Measurements from ENCODE around the gene CCDC50. TPM values are rescaled to one million over a fixed set of nuclear protein-coding genes. Genes with fewer than 3 reads are reported as not detected.

CCDC50 gene
- total RNA-seq, 1 donor from 2014 or later, result 34.1 TPM

DNA sequence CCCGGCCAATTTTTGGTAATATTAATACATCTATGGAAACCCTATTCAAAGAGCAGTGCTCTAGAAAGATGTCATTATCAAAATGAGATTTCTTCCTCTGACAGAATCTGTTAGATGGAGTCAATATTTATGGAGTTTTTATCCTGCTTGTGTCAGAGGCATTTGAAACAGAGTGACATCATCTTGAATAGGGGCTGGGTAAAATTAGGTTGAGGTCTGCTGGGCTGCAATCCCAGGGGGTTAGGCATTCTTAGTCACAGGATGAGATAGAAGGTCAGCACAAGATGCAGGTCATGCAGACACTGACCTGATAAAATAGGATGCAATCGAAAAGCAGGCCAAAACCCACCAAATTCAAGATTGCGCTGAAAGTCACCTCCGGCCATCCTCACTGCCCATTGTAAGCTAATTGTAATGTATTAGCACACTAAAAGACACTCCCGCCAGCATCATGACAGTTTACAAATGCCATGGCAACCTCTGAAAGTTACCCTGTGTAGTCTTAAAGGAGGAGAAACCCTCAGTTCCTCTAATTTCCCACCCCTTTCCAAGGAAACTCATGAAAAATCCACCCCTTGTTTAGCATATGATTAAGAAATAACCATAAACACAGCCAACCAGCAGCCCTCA, 27.3 kb upstream of the CCDC50 start:
- DNase-seq, result no peak
- Mint-ChIP-seq H3K9me3 (no peaks in the 10 kb centered on the region), H3K27ac (no peak overlapping the region), H3K27me3 (no peaks in the 10 kb centered on the region), H3K36me3 (ENCODE audit: low read depth) (no peaks in the 10 kb centered on the region), H3K4me1 (no peaks in the 10 kb centered on the region), H3K4me3 (no peak overlapping the region)
- intact Hi-C loops (cut with micrococcal nuclease), result no loop called here

DNA sequence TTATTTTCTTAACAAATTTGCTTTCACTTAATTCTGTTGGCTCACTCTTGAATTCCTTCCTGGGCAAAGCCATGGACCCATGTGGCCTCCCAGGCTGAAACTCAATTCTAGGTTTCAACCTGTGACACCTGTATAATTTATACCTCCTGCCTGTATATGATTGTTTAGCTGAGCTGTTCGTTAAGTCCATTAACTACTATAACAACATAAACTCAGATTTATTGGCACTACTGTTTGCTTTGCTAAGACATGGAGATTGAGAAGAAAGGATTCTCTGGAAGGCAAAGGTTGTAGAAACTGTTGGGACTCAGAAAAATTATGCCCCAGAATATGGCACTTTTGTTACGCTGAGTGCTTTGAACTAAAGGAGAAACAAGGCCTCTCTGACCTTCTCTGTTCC, 26.7 kb upstream of the CCDC50 start:
- intact Hi-C loops (cut with micrococcal nuclease), result no loop called here
- H3K27me3 Mint-ChIP-seq, result no peaks in the 10 kb centered on the region
- H3K36me3 Mint-ChIP-seq (ENCODE audit: low read depth), result no peaks in the 10 kb centered on the region
- no peak overlapping the region for H3K4me3 Mint-ChIP-seq
- no peaks in the 10 kb centered on the region for H3K9me3 Mint-ChIP-seq
- H3K27ac Mint-ChIP-seq, result no peak overlapping the region
- no peaks in the 10 kb centered on the region for H3K4me1 Mint-ChIP-seq
- DNase-seq, result no peak

- H3K27me3 Mint-ChIP-seq, result no peaks in the 10 kb centered on the region
- H3K27ac Mint-ChIP-seq, result no peak overlapping the region
- H3K4me3 Mint-ChIP-seq, result no peak overlapping the region
- intact Hi-C loops (cut with micrococcal nuclease), result no loop called here
- H3K9me3 Mint-ChIP-seq, result no peaks in the 10 kb centered on the region
- no peaks in the 10 kb centered on the region for H3K4me1 Mint-ChIP-seq
- DNase-seq, result no peak
- H3K36me3 Mint-ChIP-seq (ENCODE audit: low read depth), result no peaks in the 10 kb centered on the region
These were observed 25.6 kb upstream of the CCDC50 start for GRCh38 chr3:191303596-191303995.

DNA sequence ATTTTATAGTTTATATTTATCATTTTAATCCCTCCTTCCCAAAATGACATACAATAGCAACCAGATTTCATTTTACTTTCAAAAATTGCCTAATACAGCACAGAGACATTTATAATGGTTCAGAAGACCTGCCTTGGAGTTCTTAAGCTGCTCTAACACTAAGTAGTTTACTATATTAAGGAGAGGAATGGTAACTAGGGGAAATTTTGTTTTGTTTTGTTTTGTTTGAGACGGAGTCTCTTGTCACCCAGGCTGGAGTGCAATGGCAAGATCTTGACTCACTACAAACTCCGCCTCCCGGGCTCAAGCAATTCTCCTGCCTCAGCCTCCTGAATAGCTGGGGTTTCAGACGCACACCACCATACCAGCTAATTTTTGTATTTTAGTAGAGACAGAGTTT, 22.8 kb upstream of the CCDC50 start:
- H3K4me1 Mint-ChIP-seq, result no peaks in the 10 kb centered on the region
- intact Hi-C loops (cut with micrococcal nuclease), result no loop called here
- H3K36me3 Mint-ChIP-seq (ENCODE audit: low read depth), result no peaks in the 10 kb centered on the region
- no peak for DNase-seq
- H3K27me3 Mint-ChIP-seq, result no peaks in the 10 kb centered on the region
- no peak overlapping the region for H3K27ac Mint-ChIP-seq
- no peaks in the 10 kb centered on the region for H3K9me3 Mint-ChIP-seq
- H3K4me3 Mint-ChIP-seq, result no peak overlapping the region

GRCh38 chr3:191307341-191307740, 21.9 kb upstream of the CCDC50 start:
- H3K27me3 Mint-ChIP-seq, result no peaks in the 10 kb centered on the region
- no peak overlapping the region for H3K4me3 Mint-ChIP-seq
- H3K9me3 Mint-ChIP-seq, result peaks cover 1% of the 10 kb centered on the region
- H3K4me1 Mint-ChIP-seq, result no peaks in the 10 kb centered on the region
- no peak for DNase-seq
- no peaks in the 10 kb centered on the region for H3K36me3 Mint-ChIP-seq (ENCODE audit: low read depth)
- intact Hi-C loops (cut with micrococcal nuclease), result no loop called here
- H3K27ac Mint-ChIP-seq, result no peak overlapping the region

DNA sequence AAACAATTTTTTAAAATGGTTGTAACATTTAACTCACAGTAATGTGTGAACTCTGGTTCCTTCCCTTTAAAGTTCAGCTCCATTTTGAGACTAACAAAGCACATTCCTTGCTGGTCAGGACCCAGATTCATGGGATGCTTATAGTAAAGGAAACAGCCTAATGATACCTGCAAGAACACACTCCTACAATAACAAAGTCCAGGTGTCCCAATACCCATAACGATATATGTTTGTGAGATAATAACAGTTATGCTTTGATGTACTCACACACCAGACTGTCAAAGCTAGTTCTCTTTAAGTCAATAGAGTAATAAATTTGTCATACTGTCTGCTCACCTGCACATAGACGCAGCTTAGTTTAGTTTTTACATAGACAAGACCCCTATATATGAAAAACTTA, 15.9 kb upstream of the CCDC50 start:
- H3K27me3 Mint-ChIP-seq, result no peaks in the 10 kb centered on the region
- no peak overlapping the region for H3K4me3 Mint-ChIP-seq
- H3K9me3 Mint-ChIP-seq, result peaks cover 4% of the 10 kb centered on the region
- no peak overlapping the region for H3K27ac Mint-ChIP-seq
- no peaks in the 10 kb centered on the region for H3K4me1 Mint-ChIP-seq
- H3K36me3 Mint-ChIP-seq (ENCODE audit: low read depth), result no peaks in the 10 kb centered on the region
- intact Hi-C loops (cut with micrococcal nuclease), result no loop called here
- DNase-seq, result no peak

- Mint-ChIP-seq H3K27ac (no peak overlapping the region), H3K27me3 (no peaks in the 10 kb centered on the region), H3K4me1 (no peaks in the 10 kb centered on the region), H3K36me3 (ENCODE audit: low read depth) (no peaks in the 10 kb centered on the region), H3K9me3 (peaks cover 4% of the 10 kb centered on the region), H3K4me3 (no peak overlapping the region)
- DNase-seq, result no peak
- intact Hi-C loops (cut with micrococcal nuclease), result no loop called here
These were observed 15.0 kb upstream of the CCDC50 start for GRCh38 chr3:191314109-191314728.

DNA sequence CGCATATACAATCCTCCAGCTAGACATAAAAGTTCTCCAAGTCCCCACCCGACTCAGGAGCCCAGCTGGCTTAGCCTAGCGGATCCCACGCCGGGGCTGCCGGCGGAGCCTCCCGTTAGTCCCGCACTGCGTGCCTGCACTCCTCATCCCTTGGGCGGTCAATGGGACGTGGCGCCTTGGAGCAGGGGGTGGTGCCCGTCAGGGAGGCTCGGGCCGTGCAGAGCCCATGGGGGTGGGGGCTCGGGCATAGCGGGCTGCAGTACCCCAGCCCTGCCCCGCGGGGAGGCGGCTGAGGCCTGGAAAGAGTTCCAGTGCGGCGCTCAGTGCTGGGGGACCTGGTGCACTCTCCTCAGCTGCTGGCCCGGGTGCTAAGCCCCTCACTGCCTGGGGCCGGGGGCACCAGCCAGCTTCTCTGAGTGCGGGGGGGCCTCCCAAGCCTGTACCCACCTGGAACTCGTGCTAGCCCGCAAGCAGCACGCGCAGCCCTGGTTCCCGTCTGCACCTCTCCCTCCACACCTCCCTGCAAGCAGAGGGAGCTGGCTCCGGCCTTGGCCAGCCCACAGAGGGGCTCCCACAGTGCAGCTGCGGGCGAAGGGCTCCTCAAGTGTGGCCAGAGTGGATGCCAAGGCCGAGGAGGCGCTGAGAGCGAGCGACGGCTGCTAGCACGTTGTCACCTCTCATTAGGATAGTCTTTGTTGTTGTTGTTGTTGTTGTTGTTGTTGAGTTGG, 12.2 kb upstream of the CCDC50 start:
- Mint-ChIP-seq H3K27ac (no peak overlapping the region), H3K4me3 (no peak overlapping the region), H3K36me3 (ENCODE audit: low read depth) (no peaks in the 10 kb centered on the region), H3K27me3 (no peaks in the 10 kb centered on the region), H3K9me3 (peaks cover 4% of the 10 kb centered on the region), H3K4me1 (no peaks in the 10 kb centered on the region)
- intact Hi-C loops (cut with micrococcal nuclease), result no loop called here
- DNase-seq, result no peak

GRCh38 chr3:191320316-191320715, 8.9 kb upstream of the CCDC50 start:
- H3K4me1 Mint-ChIP-seq, result no peaks in the 10 kb centered on the region
- H3K36me3 Mint-ChIP-seq (ENCODE audit: low read depth), result no peaks in the 10 kb centered on the region
- no peak overlapping the region for H3K27ac Mint-ChIP-seq
- no peaks in the 10 kb centered on the region for H3K27me3 Mint-ChIP-seq
- peaks cover 5% of the 10 kb centered on the region for H3K9me3 Mint-ChIP-seq
- no peak for DNase-seq
- H3K4me3 Mint-ChIP-seq, result no peak overlapping the region
- intact Hi-C loops (cut with micrococcal nuclease), result no loop called here

- intact Hi-C loops (cut with micrococcal nuclease), result no loop called here
- Mint-ChIP-seq H3K27me3 (no peaks in the 10 kb centered on the region), H3K4me3 (no peak overlapping the region), H3K27ac (no peak overlapping the region), H3K4me1 (no peaks in the 10 kb centered on the region), H3K36me3 (ENCODE audit: low read depth) (no peaks in the 10 kb centered on the region), H3K9me3 (peaks cover 5% of the 10 kb centered on the region)
- DNase-seq, result no peak
These were observed 8.0 kb upstream of the CCDC50 start for GRCh38 chr3:191321019-191321767.

DNA sequence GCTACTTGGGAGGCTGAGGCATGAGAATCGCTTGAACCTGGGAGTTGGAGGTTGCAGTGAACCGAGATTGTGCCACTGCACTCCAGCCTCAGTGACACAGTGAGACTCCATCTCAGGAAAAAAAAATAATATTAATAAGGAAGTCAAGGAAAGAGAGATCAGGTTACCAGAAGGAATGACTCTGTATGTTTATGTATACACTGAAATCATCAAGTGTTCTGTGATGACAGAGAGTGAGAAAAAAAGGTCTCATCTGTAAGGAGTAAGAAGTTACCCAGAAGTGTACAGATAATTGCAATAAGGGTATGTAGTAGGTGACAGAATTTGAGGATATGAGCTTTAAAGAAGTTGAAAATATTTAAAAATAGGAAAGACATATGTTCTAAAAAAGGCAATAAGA, 4.3 kb upstream of the CCDC50 start:
- Mint-ChIP-seq H3K9me3 (peaks cover 5% of the 10 kb centered on the region), H3K4me3 (no peak overlapping the region), H3K4me1 (peaks cover 6% of the 10 kb centered on the region), H3K36me3 (ENCODE audit: low read depth) (no peaks in the 10 kb centered on the region), H3K27ac (no peak overlapping the region), H3K27me3 (peaks cover 8% of the 10 kb centered on the region)
- no peak for DNase-seq
- intact Hi-C loops (cut with micrococcal nuclease), result no loop called here

GRCh38 chr3:191327526-191327925, 1.7 kb upstream of the CCDC50 start:
- Mint-ChIP-seq H3K36me3 (ENCODE audit: low read depth) (peaks cover 2% of the 10 kb centered on the region), H3K4me1 (peaks cover 15% of the 10 kb centered on the region), H3K9me3 (peaks cover 5% of the 10 kb centered on the region), H3K27me3 (peaks cover 15% of the 10 kb centered on the region), H3K27ac (no peak overlapping the region), H3K4me3 (no peak overlapping the region)
- intact Hi-C loops (cut with micrococcal nuclease), result no loop called here
- no peak for DNase-seq

DNA sequence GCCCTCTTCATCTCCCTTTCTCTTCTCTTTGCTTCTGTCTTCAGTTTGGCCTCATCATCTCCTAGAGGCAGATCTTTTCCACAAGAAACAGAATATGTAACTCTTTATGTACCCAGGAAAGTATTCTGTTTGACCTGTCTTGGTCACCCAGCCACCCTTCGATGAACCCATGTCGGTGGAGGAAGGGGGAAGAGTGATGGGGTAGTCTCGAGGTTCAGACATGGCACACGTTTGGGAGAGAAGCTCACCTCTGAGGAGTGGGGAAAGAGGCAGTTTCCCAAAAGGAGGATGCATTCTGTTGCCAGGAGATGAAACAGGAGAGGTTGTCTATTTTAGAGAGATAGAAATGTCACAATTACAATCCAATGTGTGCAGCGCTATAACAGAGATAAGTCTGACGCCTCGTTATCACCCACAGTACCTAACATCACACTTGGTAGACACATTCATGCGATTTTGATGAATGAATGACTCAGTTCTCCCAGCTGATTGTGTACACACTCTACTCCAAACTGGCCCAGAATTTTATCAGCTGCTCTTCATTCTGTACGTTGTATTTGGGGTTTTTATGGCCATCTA, 722 bp upstream of the CCDC50 start:
- intact Hi-C loops (cut with micrococcal nuclease), result no loop called here
- peak; percentile 55 for DNase-seq
- H3K27ac Mint-ChIP-seq, result peak overlapping the region; percentile 74
- peaks cover 15% of the 10 kb centered on the region for H3K4me1 Mint-ChIP-seq
- H3K27me3 Mint-ChIP-seq, result peaks cover 18% of the 10 kb centered on the region
- peaks cover 2% of the 10 kb centered on the region for H3K36me3 Mint-ChIP-seq (ENCODE audit: low read depth)
- peaks cover 4% of the 10 kb centered on the region for H3K9me3 Mint-ChIP-seq
- H3K4me3 Mint-ChIP-seq, result peak overlapping the region; percentile 82

All from activated CD4-positive, alpha-beta T cell treated with anti-CD3 and anti-CD28 coated beads, Interleukin-2, amount 10 ng/mL, durations not matched to agents 24 days and 14 days (primary cell).